GM12878 (cell line): Measurements from ENCODE around the gene KRTAP10-3. TPM values are rescaled to one million over a fixed set of nuclear protein-coding genes. Genes with fewer than 3 reads are reported as not detected.

Experiments
- ATAC-seq: fragments of 200-7000 bp; cut with Tn5 transposase; 3 replicates; pipeline ENCODE4 v1.9.1; 2020; ENCODE audit warnings: mild to moderate bottlenecking, moderate library complexity
- BruUV-seq: library from RNA; stranded (reverse); fragments of 400-500 nt; replicated peaks from 2 replicates; lab custom pipeline; 2021; lab: Mats Ljungman, UMichigan
- CTCF ChIA-PET: fragments of 300-600 bp; sonication (Branson Sonifier 250); formaldehyde crosslinking; extraction: SDS; loops from one replicate; lab custom pipeline; 2021; ENCODE audit warnings: inconsistent platforms; lab: Yijun Ruan, JAX
- POLR2A ChIA-PET: fragments of 350-600 bp; formaldehyde crosslinking; extraction: SDS; loops from one replicate; lab custom pipeline; 2021; ENCODE audit warnings: inconsistent platforms; lab: Charles Lee
- RAD21 ChIA-PET: fragments of 300-600 bp; sonication (Branson Sonifier 250); formaldehyde crosslinking; loops from one replicate; lab custom pipeline; 2023; ENCODE audit warnings: antibody characterized with exemption; ENCODE audit not compliant: unreplicated experiment; lab: Charles Lee
- SMC1A ChIA-PET: fragments of 300-600 bp; sonication (Branson Sonifier 250); formaldehyde crosslinking; loops from one replicate; lab custom pipeline; 2023; ENCODE audit not compliant: unreplicated experiment, uncharacterized antibody; lab: Charles Lee
- DNase-seq: peaks from one replicate; pipeline ENCODE4 v3.0.0-alpha.2; 2011; ENCODE audit warnings: low read depth, low spot score
- FAIRE-seq: peaks from 3 replicates; lab custom pipeline; 2011; peaks lifted over from hg19 to GRCh38; lab: Jason Lieb, UNC
- H2AFZ ChIP-seq: 2 replicates; pipeline ENCODE4 v1.6.0; 2011; ENCODE audit warnings: low read depth, low read length, control low read depth; ENCODE audit not compliant: control insufficient read depth
- H3K27ac ChIP-seq: 2 replicates; pipeline ENCODE4 v1.5.1; 2011; ENCODE audit warnings: control low read depth; ENCODE audit not compliant: control insufficient read depth, insufficient read depth
- H3K27me3 ChIP-seq, 2 experiments: replicated peaks in 1 of 2; 2 replicates each; pipeline versions ENCODE4 v1.6.0 to v1.6.1; 2011; ENCODE audit warnings: low read length in 1 of 2; ENCODE audit not compliant: control insufficient read depth in 2 of 2, insufficient read depth in 2 of 2
- H3K36me3 ChIP-seq, 2 experiments: 2 replicates each; pipeline ENCODE4 v1.5.1; 2011; ENCODE audit warnings: low read length in 1 of 2; ENCODE audit not compliant: control insufficient read depth in 2 of 2, insufficient read depth in 2 of 2
- H3K4me1 ChIP-seq: 2 replicates; pipeline ENCODE4 v1.6.1; 2011; ENCODE audit warnings: mild to moderate bottlenecking, low read length, moderate library complexity, mixed read lengths; ENCODE audit not compliant: control insufficient read depth, insufficient read depth
- H3K4me2 ChIP-seq: 2 replicates; pipeline ENCODE4 v1.6.0; 2011; ENCODE audit warnings: control low read depth; ENCODE audit not compliant: control insufficient read depth, insufficient read depth
- H3K4me3 ChIP-seq: fragments of 200-600 bp; sonication (generic); 2 replicates; pipeline ENCODE4 v1.5.1; 2016
- H3K79me2 ChIP-seq: 2 replicates; pipeline ENCODE4 v1.6.0; 2011; ENCODE audit warnings: low read length; ENCODE audit not compliant: control insufficient read depth, insufficient read depth
- H3K9ac ChIP-seq: 2 replicates; pipeline ENCODE4 v1.8.0; 2011; ENCODE audit warnings: low read length, control low read depth, mixed read lengths; ENCODE audit not compliant: control insufficient read depth, insufficient read depth
- H3K9me3 ChIP-seq: replicated peaks from 3 replicates; pipeline ENCODE4 v1.5.1; 2011; ENCODE audit warnings: mild to moderate bottlenecking, low read length; ENCODE audit not compliant: control insufficient read depth, insufficient read depth
- H4K20me1 ChIP-seq: 2 replicates; pipeline ENCODE4 v1.6.0; 2011; ENCODE audit not compliant: control insufficient read depth, insufficient read depth
- E4F1 ChIP-seq: fragments of 450-650 bp; IDR thresholded peaks from 2 replicates; pipeline ENCODE4 v1.6.1; 2018; ENCODE audit warnings: borderline replicate concordance, mild to moderate bottlenecking; ENCODE audit not compliant: partially characterized antibody
- EGR1 ChIP-seq, 2 experiments: IDR thresholded peaks; 1 replicate in 1 of 2; 2 replicates in 1 of 2; pipeline ENCODE4 v1.6.1; 2011 to 2012; ENCODE audit warnings: low read depth in 2 of 2, low read length in 2 of 2, borderline replicate concordance in 1 of 2, mild to moderate bottlenecking in 1 of 2, moderate library complexity in 1 of 2
- EP300 ChIP-seq, 2 experiments: fragments of 150-350 bp in 1 of 2; IDR thresholded peaks; 2 replicates each; pipeline ENCODE4 v1.6.1; 2011 to 2012; ENCODE audit warnings: low read depth in 2 of 2, low read length in 2 of 2, borderline replicate concordance in 1 of 2, improper control_type of control experiment in 1 of 2, inconsistent platforms in 1 of 2; ENCODE audit not compliant: control insufficient read depth in 1 of 2
- NR2F1 ChIP-seq: fragments of 450-650 bp; conservative IDR thresholded peaks from 2 replicates; pipeline ENCODE4 v1.6.1; 2017; ENCODE audit warnings: mild to moderate bottlenecking
- RUNX3 ChIP-seq: IDR thresholded peaks from 2 replicates; pipeline ENCODE4 v1.6.1; 2012; ENCODE audit warnings: low read length, inconsistent platforms
- WGBS: methylation state at CpG from one replicate; pipeline ENCODE4 v1.1.6; 2016; ENCODE audit warnings: low lambda C conversion rate; ENCODE audit not compliant: insufficient replicate concordance, insufficient coverage; ENCODE audit errors: missing lambda C conversion rate; 5-methylcytosine and 5-hydroxymethylcytosine counted together
- in situ Hi-C: fragments of 300-500 bp; cut with MboI; formaldehyde crosslinking; loops from 9 replicates; pipeline ENCODE4 v1.14.3; 2018; ENCODE audit warnings: mixed read lengths
- intact Hi-C: fragments of 100-400 bp; cut with micrococcal nuclease; formaldehyde crosslinking; loops from one replicate; pipeline ENCODE4 v1.14.2; 2022; ENCODE audit not compliant: unreplicated experiment
- polyA plus RNA-seq, 11 experiments: library from polyadenylated mRNA; depleted of rRNA in 4 of 11; unstranded in 6 of 11; stranded (reverse) in 5 of 11; fragments of >200 nt; fragmentation: Nextera tagmentation in 4 of 11; fragmentation: Illumina TruSeq in 1 of 11; extraction: Ambion mirVana in 4 of 11; extraction: Trizol in 1 of 11; gene quantifications; 1 replicate in 1 of 11; 2 replicates in 10 of 11; pipeline versions ENCODE4 v1.2.1 to v1.2.3, GENCODE V29; 2011 to 2016; ENCODE audit warnings: inconsistent platforms in 2 of 11, missing spikeins in 2 of 11, low read depth in 1 of 11
- total RNA-seq, 4 experiments: library from RNA; depleted of rRNA in 3 of 4; stranded (reverse); fragments of >200 nt in 3 of 4; fragmentation: Illumina TruSeq in 1 of 4; extraction: Trizol in 1 of 4; gene quantifications; 2 replicates each; pipeline versions ENCODE4 v1.2.1 to v1.2.3, GENCODE V29; 2013 to 2021

Gene KRTAP10-3
- total and polyA plus RNA-seq, 10 of the 15 experiments (the other 5 are each of a cell fraction or from before 2014, with no cell fraction given), result not detected

GRCh38 chr21:44539991-44540666 is 18.5 kb downstream of the KRTAP10-3 start, which contains the start of gene KRTAP10-1:
KRTAP10-1 (minus strand) TSS chr21:44540195; CDS start chr21:44540150, 45 bp downstream.
- Histone ChIP-seq H3K4me3 (no peak within 1 kb of the TSS), H4K20me1 (no peaks in the 10 kb centered on the region), H3K27ac (no peak within 1 kb of the TSS), H2AFZ (no peak within 1 kb of the TSS), H3K36me3 (no peaks in the 10 kb centered on the region), H3K9ac (no peak within 1 kb of the TSS), H3K27me3 (no peaks in the 10 kb centered on the region), H3K79me2 (no peaks in the 10 kb centered on the region), H3K9me3 (no peaks in the 10 kb centered on the region; the same call in 2 of the 3 replicates), H3K4me2 (no peak within 1 kb of the TSS), H3K4me1 (no peaks in the 10 kb centered on the region)
- no TSS peak for BruUV-seq
- intact Hi-C loops (no loop called here), in situ Hi-C loops (no loop called here)
- ATAC-seq (no peak), DNase-seq (no peak), FAIRE-seq (no peak)
- no peak for TF ChIP-seq RUNX3
- no peak for TF ChIP-seq EGR1 (IDR thresholded peaks at IDR 0.05; ENCODE audit: borderline replicate concordance in 1 of 2, low read depth in 2 of 2, low read length in 2 of 2)
- no peak for TF ChIP-seq E4F1
- no peak for TF ChIP-seq EP300 (IDR thresholded peaks at IDR 0.05; ENCODE audit: borderline replicate concordance in 1 of 2, control insufficient read depth in 1 of 2, low read depth in 2 of 2, low read length in 2 of 2)
- no peak for TF ChIP-seq NR2F1
- 61% methylated on average over 21 of the region's 21 CpGs for WGBS
- ChIA-PET POLR2A (no interaction called here), RAD21 (no interaction called here), CTCF (interaction anchor here (0.6 kb wide), 1 partner anchor 27 kb away, joined by 3 read pairs; no protein-coding TSS in a partner anchor), SMC1A (no interaction called here)
